Measurements from ENCODE around the gene PPID. TPM values are rescaled to one million over a fixed set of nuclear protein-coding genes. Genes with fewer than 3 reads are reported as not detected.
A peak's percentile ranks its signal among the peaks of the same experiment; 100 is the strongest.

The PPID gene
- total and polyA plus RNA-seq, 9 of the 15 experiments (the other 6 are each of a cell fraction or from before 2014, with no cell fraction given) = 46.5 to 160 (median 98.6) TPM

- peak; percentile 98 for TF ChIP-seq MIER1 (IDR thresholded peaks at IDR 0.05; ENCODE audit: low read depth)
- no peak for TF ChIP-seq ZNF584 (CRISPR knock-in tag; IDR thresholded peaks at IDR 0.05; ENCODE audit: low read depth)
- peak; percentile 79 for TF ChIP-seq GMEB1 (CRISPR knock-in tag; IDR thresholded peaks at IDR 0.05)
- peak; percentile 37; the same call in 1 of the 2 replicates for TF ChIP-seq DPF2 (IDR thresholded peaks at IDR 0.05)
- no peak for TF ChIP-seq RFX5 (IDR thresholded peaks at IDR 0.05; ENCODE audit: low read depth, low read length)
- TF ChIP-seq SOX6 (IDR thresholded peaks at IDR 0.05) = peak; percentile 75; the same call in 1 of the 2 replicates
- peak; percentile 82 for TF ChIP-seq FIP1L1 (IDR thresholded peaks at IDR 0.05; ENCODE audit: low read depth, low read length, poor library complexity, severe bottlenecking)
- no peak for TF ChIP-seq THAP7 (CRISPR knock-in tag; IDR thresholded peaks at IDR 0.05)
- no peak for TF ChIP-seq SFPQ (IDR thresholded peaks at IDR 0.05; ENCODE audit: low read depth, low read length)
- TF ChIP-seq FOXA1 (IDR thresholded peaks at IDR 0.05; ENCODE audit: borderline replicate concordance) = no peak
- no peak for TF ChIP-seq SNAPC5 (CRISPR knock-in tag; IDR thresholded peaks at IDR 0.05)
- TF ChIP-seq KDM5B (IDR thresholded peaks at IDR 0.05; ENCODE audit: insufficient replicate concordance, low read depth, low read length) = peak; percentile 74
- TF ChIP-seq PML (IDR thresholded peaks at IDR 0.05; ENCODE audit: low read length) = no peak; the same call in 1 of the 2 replicates
- TF ChIP-seq ZBTB9 (CRISPR knock-in tag; IDR thresholded peaks at IDR 0.05) = no peak
- TF ChIP-seq NR4A1 (CRISPR knock-in tag; IDR thresholded peaks at IDR 0.05) = peak; percentile 66; the same call in 1 of the 2 replicates
- no peak for TF ChIP-seq NR4A1 (tag; IDR thresholded peaks at IDR 0.05)
- no peak for TF ChIP-seq STAT5A (IDR thresholded peaks at IDR 0.05; ENCODE audit: borderline replicate concordance, low read length)
- TF ChIP-seq ELF1 (tag; IDR thresholded peaks at IDR 0.05) = peak; percentile 98
- peak; percentile 44 for TF ChIP-seq NEUROD1 (IDR thresholded peaks at IDR 0.05; ENCODE audit: borderline replicate concordance, low read depth, low read length, partially characterized antibody)
- TF ChIP-seq FOXJ3 (CRISPR knock-in tag; IDR thresholded peaks at IDR 0.05) = no peak
- TF ChIP-seq BHLHE40 (IDR thresholded peaks at IDR 0.05; ENCODE audit: low read length) = 0 out of 2 replicates have a peak, but pooled peaks have one; percentile 14
- TF ChIP-seq MTA2 (IDR thresholded peaks at IDR 0.05; ENCODE audit: low read depth) = no peak
- no peak for TF ChIP-seq ZNF212 (CRISPR knock-in tag; IDR thresholded peaks at IDR 0.05)
Measured at GRCh38 chr4:158671915-158672806, 51.0 kb downstream of the PPID start, which contains the start of gene ETFDH (continued).
